H1 (cell line): ENCODE data around the gene ELOA2. TPM values are rescaled to one million over a fixed set of nuclear protein-coding genes. Genes with fewer than 3 reads are reported as not detected.
"Not testable (repeated sequence)": the region's sequence is repeated elsewhere in the genome, so short reads cannot be mapped to it uniquely, and the experiment has no call there.

ENCODE experiments used
- CTCF ChIA-PET: fragments of 300-600 bp; sonication (Branson Sonifier 250); formaldehyde crosslinking; loops from one replicate; lab custom pipeline; 2021; ENCODE audit not compliant: partially characterized antibody; lab: Charles Lee
- POLR2A ChIA-PET: fragments of 300-600 bp; sonication (Branson Sonifier 250); formaldehyde crosslinking; loops from one replicate; lab custom pipeline; 2021; ENCODE audit warnings: inconsistent platforms; ENCODE audit not compliant: partially characterized antibody; lab: Charles Lee
- DNase-seq, 2 experiments: peaks; one replicate each; pipeline versions ENCODE4 v3.0.0 to v3.0.0-alpha.2; 2010 to 2022; ENCODE audit warnings: low spot score in 2 of 2, low read depth in 1 of 2, mixed read lengths in 1 of 2
- FAIRE-seq: peaks from 2 replicates; lab custom pipeline; 2011; peaks lifted over from hg19 to GRCh38; lab: Jason Lieb, UNC
- H2AFZ ChIP-seq: 2 replicates; pipeline ENCODE4 v1.8.1; 2012; ENCODE audit warnings: low read length, inconsistent platforms
- H2AK5ac ChIP-seq: 2 replicates; pipeline ENCODE4 v1.6.1; 2013; ENCODE audit warnings: low read depth, low read length
- H2BK120ac ChIP-seq: replicated peaks from 2 replicates; pipeline ENCODE3; 2013; ENCODE audit warnings: low read depth, low read length, inconsistent platforms
- H2BK12ac ChIP-seq: 2 replicates; pipeline ENCODE4 v1.6.1; 2013; ENCODE audit warnings: low read depth, low read length
- H2BK15ac ChIP-seq: 2 replicates; pipeline ENCODE4 v1.6.1; 2013; ENCODE audit warnings: low read length
- H2BK20ac ChIP-seq: 2 replicates; pipeline ENCODE4 v1.6.1; 2013; ENCODE audit warnings: low read length
- H2BK5ac ChIP-seq: 2 replicates; pipeline ENCODE4 v1.6.1; 2013; ENCODE audit warnings: low read depth, low read length
- H3K14ac ChIP-seq: 2 replicates; pipeline ENCODE4 v1.6.1; 2013; ENCODE audit warnings: inconsistent platforms; ENCODE audit not compliant: insufficient read length
- H3K18ac ChIP-seq: 2 replicates; pipeline ENCODE4 v1.6.1; 2013; ENCODE audit warnings: low read length; ENCODE audit errors: extremely low read depth
- H3K23ac ChIP-seq: 2 replicates; pipeline ENCODE4 v1.6.1; 2013; ENCODE audit warnings: inconsistent platforms; ENCODE audit not compliant: insufficient read length
- H3K23me2 ChIP-seq: 2 replicates; pipeline ENCODE4 v1.6.1; 2013; ENCODE audit warnings: low read depth, low read length
- H3K27ac ChIP-seq: 2 replicates; pipeline ENCODE4 v1.6.1; 2011; ENCODE audit warnings: low read depth, low read length, inconsistent platforms
- H3K27me3 ChIP-seq, 4 experiments: replicated peaks in 1 of 4; 1 replicate in 1 of 4; 2 replicates in 3 of 4; pipeline versions ENCODE4 v1.6.1 to v1.8.1; 2011 to 2013; ENCODE audit warnings: low read length in 3 of 4, mild to moderate bottlenecking in 3 of 4, inconsistent platforms in 2 of 4, mixed read lengths in 2 of 4, moderate library complexity in 1 of 4; ENCODE audit not compliant: control insufficient read depth in 3 of 4, insufficient read depth in 3 of 4; ENCODE audit errors: extremely low read depth in 1 of 4
- H3K36me3 ChIP-seq, 4 experiments: 2 replicates each; pipeline versions ENCODE4 v1.6.1 to v1.8.1; 2011 to 2013; ENCODE audit warnings: mild to moderate bottlenecking in 4 of 4, low read length in 3 of 4, moderate library complexity in 2 of 4, control low read depth in 1 of 4, inconsistent platforms in 1 of 4; ENCODE audit not compliant: insufficient read depth in 4 of 4, control insufficient read depth in 2 of 4
- H3K4ac ChIP-seq: replicated peaks from 2 replicates; pipeline ENCODE3; 2013; ENCODE audit warnings: low read length, low read depth, mixed read lengths, inconsistent platforms; ENCODE audit not compliant: insufficient read length
- H3K4me1 ChIP-seq, 4 experiments: replicated peaks in 1 of 4; 1 replicate in 1 of 4; 2 replicates in 3 of 4; pipeline versions ENCODE4 v1.6.1 to v1.8.1; 2011 to 2013; ENCODE audit warnings: low read length in 3 of 4, inconsistent platforms in 2 of 4, mixed read lengths in 1 of 4; ENCODE audit not compliant: insufficient read depth in 4 of 4, control insufficient read depth in 3 of 4
- H3K4me2 ChIP-seq, 2 experiments: 2 replicates each; pipeline versions ENCODE4 v1.6.1 to v1.8.1; 2011 to 2013; ENCODE audit warnings: low read depth in 2 of 2, low read length in 2 of 2, control low read depth in 1 of 2, inconsistent platforms in 1 of 2, mild to moderate bottlenecking in 1 of 2; ENCODE audit not compliant: insufficient read depth in 1 of 2
- H3K4me3 ChIP-seq, 4 experiments: fragments of 200-600, 300-600 bp in 1 of 4; sonication (generic), shearing (Covaris generic), sonication (Bioruptor Twin) in 1 of 4; 2 replicates each; pipeline versions ENCODE4 v1.5.1 to v1.8.1; 2011 to 2016; ENCODE audit warnings: low read length in 4 of 4, low read depth in 3 of 4, control low read depth in 2 of 4, inconsistent platforms in 2 of 4, mild to moderate bottlenecking in 2 of 4, mixed read lengths in 1 of 4, moderate library complexity in 1 of 4; ENCODE audit not compliant: insufficient read depth in 2 of 4; ENCODE audit errors: extremely low read depth in 1 of 4
- H3K56ac ChIP-seq: replicated peaks from 2 replicates; pipeline ENCODE3; 2013; ENCODE audit warnings: low read depth, mild to moderate bottlenecking, mixed read lengths, low read length, inconsistent platforms; ENCODE audit not compliant: insufficient read length
- H3K79me1 ChIP-seq: 2 replicates; pipeline ENCODE4 v1.6.1; 2013; ENCODE audit warnings: low read depth, low read length, control low read depth
- H3K79me2 ChIP-seq, 2 experiments: 2 replicates each; pipeline versions ENCODE4 v1.6.1 to v1.8.1; 2012 to 2013; ENCODE audit warnings: low read length in 2 of 2, mild to moderate bottlenecking in 2 of 2, inconsistent platforms in 1 of 2; ENCODE audit not compliant: insufficient read depth in 2 of 2, control insufficient read depth in 1 of 2
- H3K9ac ChIP-seq, 4 experiments: replicated peaks in 1 of 4; 1 replicate in 1 of 4; 2 replicates in 3 of 4; pipeline versions ENCODE4 v1.6.1 to v1.8.1; 2011 to 2013; ENCODE audit warnings: low read depth in 3 of 4, low read length in 3 of 4, control low read depth in 2 of 4, mild to moderate bottlenecking in 2 of 4, moderate library complexity in 2 of 4, inconsistent platforms in 1 of 4; ENCODE audit errors: extremely low read depth in 1 of 4
- H3K9me3 ChIP-seq, 2 experiments: 2 replicates each; pipeline versions ENCODE4 v1.6.1 to v1.8.1; 2012 to 2013; ENCODE audit warnings: mild to moderate bottlenecking in 2 of 2, moderate library complexity in 2 of 2, control low read depth in 1 of 2, inconsistent platforms in 1 of 2, low read depth in 1 of 2, low read length in 1 of 2, mixed read lengths in 1 of 2; ENCODE audit not compliant: insufficient read depth in 2 of 2
- H4K20me1 ChIP-seq, 2 experiments: replicated peaks in 1 of 2; 2 replicates each; pipeline versions ENCODE3 to v1.8.1; 2011 to 2013; ENCODE audit warnings: inconsistent platforms in 2 of 2, low read length in 2 of 2, mild to moderate bottlenecking in 1 of 2; ENCODE audit not compliant: insufficient read depth in 2 of 2, control insufficient read depth in 1 of 2
- H4K5ac ChIP-seq: 2 replicates; pipeline ENCODE4 v1.6.1; 2013; ENCODE audit warnings: low read length, low read depth, mixed read lengths, inconsistent platforms; ENCODE audit not compliant: insufficient read length
- H4K8ac ChIP-seq: 2 replicates; pipeline ENCODE4 v1.8.0; 2013; ENCODE audit warnings: mild to moderate bottlenecking, moderate library complexity, low read length, inconsistent platforms; ENCODE audit not compliant: insufficient read depth; ENCODE audit errors: extremely low read depth
- H4K91ac ChIP-seq: replicated peaks from 2 replicates; pipeline ENCODE3; 2013; ENCODE audit warnings: low read length, mixed read lengths, inconsistent platforms; ENCODE audit not compliant: insufficient read length
- WGBS, 2 experiments: shearing (Covaris generic) in 1 of 2; methylation state at CpG; one replicate each; pipeline versions ENCODE4 v1.1.6 to v1.1.7; 2013 to 2015; ENCODE audit warnings: low lambda C conversion rate in 2 of 2, mixed read lengths in 2 of 2, inconsistent platforms in 1 of 2, low coverage in 1 of 2, missing lambda C conversion rate in 1 of 2; ENCODE audit not compliant: insufficient replicate concordance in 2 of 2, insufficient coverage in 1 of 2, insufficient read length in 1 of 2; ENCODE audit errors: extremely low coverage in 1 of 2, missing lambda C conversion rate in 1 of 2; 5-methylcytosine and 5-hydroxymethylcytosine counted together
- polyA plus RNA-seq, 7 experiments: library from polyadenylated mRNA; depleted of rRNA in 3 of 7; stranded (reverse) in 5 of 7; unstranded in 2 of 7; fragments of >200 nt in 5 of 7; fragments of 200-250 nt in 2 of 7; gene quantifications; 1 replicate in 5 of 7; 2 replicates in 1 of 7; 4 replicates in 1 of 7; pipeline versions ENCODE4 v1.2.1 to v1.2.3, GENCODE V29; 2011 to 2013; ENCODE audit warnings: missing spikeins in 2 of 7, mixed read lengths in 2 of 7
- total RNA-seq: library from RNA; stranded (reverse); fragmentation: NEBNext Ultra II Directional; extraction: Animal tissue kit (Norgen Biotek cat#: 25700); gene quantifications from 2 replicates; pipeline ENCODE4 v1.2.1, GENCODE V29; 2021

Gene ELOA2
- total and polyA plus RNA-seq, 2 of the 8 experiments (the other 6 are each of a cell fraction or from before 2014, with no cell fraction given), result not detected

GRCh38 chr18:47030887-47031286 is 4.5 kb downstream of the ELOA2 start:
- H3K27me3 ChIP-seq, H3K4me3 ChIP-seq, H4K20me1 ChIP-seq, H3K56ac ChIP-seq, H3K4ac ChIP-seq, H3K23me2 ChIP-seq, FAIRE-seq, H2BK15ac ChIP-seq, H3K79me1 ChIP-seq, CTCF ChIA-PET, H3K9ac ChIP-seq, H4K91ac ChIP-seq, H3K9me3 ChIP-seq, H3K23ac ChIP-seq, H3K14ac ChIP-seq, H3K4me1 ChIP-seq, H2AK5ac ChIP-seq, H3K36me3 ChIP-seq, H2BK20ac ChIP-seq, H4K5ac ChIP-seq, H3K4me2 ChIP-seq, DNase-seq, H3K79me2 ChIP-seq, H2BK5ac ChIP-seq, H2BK120ac ChIP-seq, H4K8ac ChIP-seq, POLR2A ChIA-PET, H3K27ac ChIP-seq, H3K18ac ChIP-seq, H2AFZ ChIP-seq, H2BK12ac ChIP-seq: not testable (repeated sequence)
- WGBS, 2 experiments, result 86% methylated on average over 7 of the region's 12 CpGs; no CpG with 5 or more reads in 1 of the 2 experiments

GRCh38 chr18:47029684-47030353 is 5.6 kb downstream of the ELOA2 start:
- H3K27me3 ChIP-seq, H4K20me1 ChIP-seq, H2BK15ac ChIP-seq, H3K79me1 ChIP-seq, H3K4me3 ChIP-seq, H3K23me2 ChIP-seq, FAIRE-seq, H4K8ac ChIP-seq, H3K14ac ChIP-seq, H2BK120ac ChIP-seq, H4K5ac ChIP-seq, H3K27ac ChIP-seq, H3K18ac ChIP-seq, H3K4ac ChIP-seq, H3K9me3 ChIP-seq, H2BK20ac ChIP-seq, H2BK12ac ChIP-seq, H3K9ac ChIP-seq, H2BK5ac ChIP-seq, H3K4me2 ChIP-seq, H4K91ac ChIP-seq, H3K4me1 ChIP-seq, H3K36me3 ChIP-seq, CTCF ChIA-PET, H3K23ac ChIP-seq, H3K79me2 ChIP-seq, H2AFZ ChIP-seq, H2AK5ac ChIP-seq, H3K56ac ChIP-seq, POLR2A ChIA-PET, DNase-seq: not testable (repeated sequence)
- no CpG with 5 or more reads among the region's 55 CpGs for WGBS, 2 experiments
